GM08714 (cell line): ENCODE measurements around the gene CREB1.
"Not testable (repeated sequence)": the region's sequence is repeated elsewhere in the genome, so short reads cannot be mapped to it uniquely, and the experiment has no call there.

Experiments used
- H3K4me3 ChIP-seq: fragments of 200-500 bp; sonication (Bioruptor generic); 2 replicates; pipeline ENCODE4 v1.5.1; 2014; ENCODE audit warnings: mild to moderate bottlenecking, low read length, inconsistent platforms
- ZNF274 ChIP-seq: IDR thresholded peaks from 2 replicates; pipeline ENCODE4 v1.6.1; 2012; ENCODE audit warnings: mild to moderate bottlenecking, low read depth, low read length

Gene CREB1

DNA sequence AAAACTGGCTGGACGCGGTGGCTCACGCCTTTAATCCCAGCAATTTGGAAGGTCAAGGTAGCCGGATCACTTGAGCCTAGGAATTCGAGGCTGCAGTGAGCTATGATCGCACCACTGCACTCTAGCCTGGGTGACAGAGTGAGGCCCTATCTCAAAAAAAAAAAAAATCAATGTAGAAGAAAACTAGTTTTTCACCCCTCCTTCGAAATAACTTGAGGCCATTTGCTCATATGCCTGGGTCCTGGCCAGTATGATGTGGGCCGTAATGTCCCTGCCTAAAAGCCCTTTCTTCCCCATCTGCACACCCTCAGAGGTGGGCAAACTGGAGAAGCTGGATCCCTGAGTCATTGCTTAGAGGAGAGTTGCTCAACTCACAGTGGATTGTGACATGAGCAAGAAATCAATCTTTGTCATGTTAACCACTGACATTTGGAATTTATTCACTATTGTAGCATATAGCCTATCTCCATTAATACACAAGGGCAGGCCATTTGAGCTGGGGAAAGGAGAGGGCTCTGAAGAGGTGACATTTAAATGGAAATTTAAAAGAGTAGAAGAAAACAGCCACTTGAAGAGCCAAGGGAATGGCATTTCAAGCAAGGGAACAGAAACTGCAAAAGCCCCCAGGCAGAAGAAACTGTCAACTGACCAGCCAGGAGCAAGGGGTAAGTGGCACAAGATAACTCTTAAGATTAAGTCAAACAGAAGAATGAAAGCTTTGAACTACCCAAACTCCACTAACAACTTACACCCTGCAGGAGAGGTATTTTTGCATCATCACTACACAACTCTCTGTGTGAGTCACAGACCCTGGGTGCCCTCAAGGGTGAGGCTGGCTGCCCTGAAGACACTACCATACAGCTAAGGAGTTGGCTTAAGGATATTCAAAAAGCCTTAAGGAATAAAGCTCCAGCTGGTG lies 103.1 kb downstream of the CREB1 start:
- no peak for TF ChIP-seq ZNF274
- no peak overlapping the region for H3K4me3 ChIP-seq

DNA sequence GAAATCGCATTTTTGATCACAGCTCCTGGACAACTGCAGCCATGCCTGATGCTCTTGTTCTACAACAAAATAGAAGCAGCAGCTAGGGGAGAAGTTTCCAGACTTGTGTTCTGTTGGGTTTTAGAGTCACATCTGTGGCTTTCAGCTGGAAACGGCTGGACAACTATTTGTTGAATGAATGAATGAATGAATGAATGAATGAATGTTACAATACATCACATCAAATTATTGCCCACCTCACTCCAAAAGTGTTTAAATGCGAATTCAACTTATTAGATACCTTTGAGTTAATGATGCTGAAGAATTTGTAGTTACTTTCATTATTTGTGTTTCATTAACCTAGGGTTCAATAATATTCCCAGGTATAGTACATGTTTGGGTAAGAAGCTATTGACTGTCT lies 103.9 kb downstream of the CREB1 start:
- H3K4me3 ChIP-seq: no peak overlapping the region
- no peak for TF ChIP-seq ZNF274

DNA sequence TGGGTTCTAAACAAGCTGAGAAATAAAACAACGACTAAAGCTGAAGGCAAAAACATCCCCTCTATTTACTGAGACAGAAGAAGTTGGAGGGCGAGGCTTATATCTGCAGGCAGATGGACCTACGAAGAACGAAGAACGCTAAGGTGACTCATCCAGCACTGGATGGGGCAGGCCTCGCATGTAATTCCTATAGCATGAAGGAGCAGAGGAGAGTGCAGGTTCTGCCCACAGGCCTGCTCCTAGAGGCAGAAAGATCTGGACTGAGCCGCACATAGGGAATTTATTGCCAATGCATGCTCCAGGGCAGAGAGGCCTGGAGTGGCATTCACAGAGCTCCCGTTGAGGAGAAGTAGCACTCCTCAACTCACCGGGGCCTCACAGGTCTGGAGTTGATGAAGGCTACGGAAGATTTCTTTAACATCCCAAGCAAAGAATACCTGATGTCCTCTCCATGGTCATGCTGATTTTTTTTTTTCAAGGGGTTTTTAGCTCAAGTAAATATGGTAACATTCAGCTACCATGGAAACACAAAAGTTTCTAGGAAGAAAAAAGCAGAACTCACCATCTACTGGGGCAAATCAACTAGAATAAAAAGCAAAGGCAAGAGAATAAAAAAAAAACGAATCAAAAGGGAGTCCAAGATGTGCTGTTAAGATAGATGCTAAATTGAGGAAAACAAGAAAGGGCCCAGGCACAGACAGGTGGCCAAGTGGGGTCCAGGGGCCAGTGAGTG lies 105.9 kb downstream of the CREB1 start:
- TF ChIP-seq ZNF274: no peak
- no peak overlapping the region for H3K4me3 ChIP-seq

DNA sequence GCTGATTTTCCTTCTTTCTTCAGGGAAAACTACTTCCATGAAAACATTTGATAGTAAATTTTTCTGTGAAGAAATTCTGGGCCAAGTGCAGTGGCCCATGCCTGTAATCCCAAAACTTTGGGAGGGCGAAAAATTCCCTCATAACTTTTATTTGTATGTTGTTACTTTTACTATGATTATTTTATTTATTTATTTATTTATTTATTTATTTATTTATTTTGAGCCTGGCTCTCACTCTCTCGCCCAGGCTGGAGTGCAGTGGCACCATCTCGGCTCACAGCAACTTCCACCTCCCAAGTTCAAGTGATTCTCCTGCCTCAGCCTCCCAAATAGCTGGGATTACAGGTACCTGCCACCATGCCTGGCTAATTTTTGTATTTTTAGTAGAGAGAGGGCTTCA lies 109.5 kb downstream of the CREB1 start:
- H3K4me3 ChIP-seq: not testable (repeated sequence)

DNA sequence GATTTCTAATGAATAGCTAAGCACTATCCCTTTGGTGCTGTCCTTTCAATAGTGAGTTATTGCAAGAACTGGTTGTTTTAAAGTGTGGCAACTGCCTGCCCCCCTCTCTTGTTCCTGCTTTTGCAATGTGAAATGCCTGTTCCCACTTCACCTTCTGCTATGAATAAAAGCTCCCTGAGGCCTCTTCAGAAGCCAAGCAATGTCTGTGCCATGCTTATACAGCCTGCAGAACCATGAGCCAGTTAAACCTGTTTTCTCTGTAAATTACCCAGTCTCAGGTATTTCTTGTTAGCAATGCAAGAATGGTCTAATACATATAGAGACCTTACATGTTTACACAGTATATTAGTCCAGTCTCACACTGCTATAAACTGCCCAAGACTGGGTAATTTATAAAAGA lies 110.4 kb downstream of the CREB1 start:
- no peak overlapping the region for H3K4me3 ChIP-seq
- TF ChIP-seq ZNF274: no peak

DNA sequence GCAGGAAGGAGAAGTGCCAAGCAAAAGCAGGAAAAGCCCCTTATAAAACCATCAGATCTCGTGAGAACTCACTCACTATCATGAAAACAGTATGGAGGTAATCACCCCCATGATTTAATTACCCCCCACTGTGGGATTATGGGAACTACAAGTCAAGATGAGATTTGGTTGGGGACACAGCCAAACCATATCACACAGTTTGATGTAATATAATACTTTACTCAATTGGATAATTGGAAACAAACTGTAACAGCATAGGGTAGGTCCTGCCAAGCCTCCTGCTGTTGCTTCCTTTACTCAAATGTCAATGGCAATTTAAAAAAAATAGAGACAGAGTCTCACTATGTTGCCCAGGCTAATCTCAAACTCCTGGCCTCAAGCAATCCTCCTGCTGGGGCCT lies 110.9 kb downstream of the CREB1 start:
- no peak overlapping the region for H3K4me3 ChIP-seq
- TF ChIP-seq ZNF274: no peak

DNA sequence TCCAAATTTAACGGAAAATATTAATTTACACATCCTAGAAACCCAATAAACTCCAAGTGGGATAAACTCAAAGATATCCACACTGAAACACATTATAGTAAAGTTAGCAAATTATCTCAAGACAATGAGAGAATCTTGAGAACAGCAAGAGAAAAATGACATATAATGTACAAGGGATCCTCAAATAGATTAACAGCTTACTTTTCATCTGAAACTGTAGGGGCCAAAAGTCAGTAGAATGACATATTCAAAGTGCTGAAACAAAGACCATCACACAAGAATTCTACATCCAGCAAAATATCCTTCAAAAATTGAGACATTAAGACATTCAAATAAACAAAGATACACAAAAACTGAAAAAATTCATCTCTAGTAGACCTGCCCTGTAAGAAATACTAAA lies 114.1 kb downstream of the CREB1 start:
- no peak for TF ChIP-seq ZNF274
- H3K4me3 ChIP-seq: no peak overlapping the region

DNA sequence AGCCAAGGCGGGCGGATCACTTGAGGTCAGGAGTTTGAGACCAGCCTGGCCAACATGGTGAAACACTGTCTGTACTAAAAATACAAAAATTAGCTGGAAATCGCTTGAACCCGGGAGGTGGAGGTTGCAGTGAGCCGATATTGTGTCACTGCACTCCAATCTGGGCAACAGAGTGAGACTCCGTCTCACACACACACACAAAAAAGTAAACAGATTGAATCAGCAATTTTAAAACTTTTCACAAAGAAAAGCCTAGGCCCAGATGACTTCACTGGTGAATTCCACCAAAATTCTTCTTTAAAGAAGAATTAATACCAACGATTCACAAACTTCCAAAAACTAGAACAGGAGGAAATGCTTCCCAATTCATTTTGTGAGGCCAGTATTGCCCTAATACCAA lies 116.8 kb downstream of the CREB1 start:
- not testable (repeated sequence) for H3K4me3 ChIP-seq
